SIG-M5 (cell line): Measurements from ENCODE around the gene RNF25.

Source experiments
- DNase-seq: peaks from one replicate; lab custom pipeline; 2025; lab: John Stamatoyannopoulos, UW

The RNF25 gene, protein sequence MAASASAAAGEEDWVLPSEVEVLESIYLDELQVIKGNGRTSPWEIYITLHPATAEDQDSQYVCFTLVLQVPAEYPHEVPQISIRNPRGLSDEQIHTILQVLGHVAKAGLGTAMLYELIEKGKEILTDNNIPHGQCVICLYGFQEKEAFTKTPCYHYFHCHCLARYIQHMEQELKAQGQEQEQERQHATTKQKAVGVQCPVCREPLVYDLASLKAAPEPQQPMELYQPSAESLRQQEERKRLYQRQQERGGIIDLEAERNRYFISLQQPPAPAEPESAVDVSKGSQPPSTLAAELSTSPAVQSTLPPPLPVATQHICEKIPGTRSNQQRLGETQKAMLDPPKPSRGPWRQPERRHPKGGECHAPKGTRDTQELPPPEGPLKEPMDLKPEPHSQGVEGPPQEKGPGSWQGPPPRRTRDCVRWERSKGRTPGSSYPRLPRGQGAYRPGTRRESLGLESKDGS

DNA sequence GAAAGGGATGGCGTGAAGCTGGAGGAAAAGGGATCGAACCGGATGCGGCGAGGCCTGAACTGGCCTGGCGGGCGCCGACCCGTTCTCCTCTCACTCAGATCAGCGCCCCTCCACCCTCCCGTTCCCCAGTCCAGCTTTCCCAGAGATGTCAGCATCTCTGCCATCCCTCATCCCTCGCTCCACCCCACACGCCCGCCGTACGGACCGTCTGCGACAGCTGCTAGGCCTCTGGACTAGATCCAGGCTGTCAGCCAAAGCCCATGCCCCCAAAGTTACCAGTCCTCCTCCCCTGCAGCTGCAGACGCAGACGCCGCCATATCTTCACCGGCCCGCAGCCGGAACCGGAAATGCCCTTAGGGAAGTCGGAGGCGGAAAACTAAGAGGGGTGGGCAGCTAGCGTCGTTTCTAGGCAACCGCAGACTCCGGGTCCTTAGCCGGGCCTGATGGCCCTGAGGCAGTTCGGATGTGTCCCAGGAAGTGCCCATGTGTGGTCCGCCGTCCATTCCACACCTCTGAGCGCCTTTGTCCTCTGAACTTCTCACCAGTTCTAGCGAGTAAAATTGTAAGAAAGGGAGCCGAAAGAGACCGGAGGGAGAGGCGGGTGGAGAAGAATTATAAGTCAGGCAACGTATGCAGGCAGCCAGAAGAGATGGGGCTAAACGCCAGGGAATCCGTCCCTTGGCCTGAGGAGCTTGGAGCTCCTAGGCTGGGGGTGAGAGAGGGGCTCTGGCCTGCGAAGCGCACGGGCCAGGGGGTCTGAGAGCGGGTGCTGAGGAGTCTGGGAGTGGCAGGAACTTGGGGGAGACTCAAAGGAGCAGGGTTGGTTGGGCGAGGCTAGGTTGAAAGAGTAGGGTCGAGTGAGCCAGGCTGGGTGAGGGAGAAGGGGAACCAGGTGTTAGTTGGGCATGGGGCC is at the start of gene RNF25, which contains the start of gene STK36:
RNF25 (minus strand) TSS at position 349 of the 913 bp plus-strand sequence; CDS start at position 317, 32 bp downstream.
STK36 (plus strand) TSS at position 433 of the 913 bp plus-strand sequence. CDS start 744 bp downstream, outside the sequence.
- DNase-seq = peak; percentile 45

DNA sequence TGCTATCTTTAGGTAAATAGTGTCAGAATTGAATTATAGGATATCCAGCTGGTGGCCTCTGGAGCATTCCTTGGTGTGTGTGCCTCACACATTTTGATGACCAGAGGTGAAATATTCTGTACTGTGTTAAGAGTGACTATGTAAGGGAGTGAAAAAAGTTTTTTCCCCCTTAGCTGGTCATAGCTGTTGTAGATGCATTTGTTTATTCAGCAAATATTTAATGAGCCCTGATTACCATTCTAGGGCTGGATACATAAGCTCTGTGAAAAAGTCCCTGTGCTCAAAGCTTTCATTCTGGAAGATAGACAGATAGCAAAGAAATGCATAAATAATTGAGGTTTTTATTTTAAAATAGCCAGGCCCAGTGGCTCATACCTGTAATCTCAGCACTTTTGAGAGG is 49.7 kb upstream of the RNF25 start:
- DNase-seq = no peak

DNA sequence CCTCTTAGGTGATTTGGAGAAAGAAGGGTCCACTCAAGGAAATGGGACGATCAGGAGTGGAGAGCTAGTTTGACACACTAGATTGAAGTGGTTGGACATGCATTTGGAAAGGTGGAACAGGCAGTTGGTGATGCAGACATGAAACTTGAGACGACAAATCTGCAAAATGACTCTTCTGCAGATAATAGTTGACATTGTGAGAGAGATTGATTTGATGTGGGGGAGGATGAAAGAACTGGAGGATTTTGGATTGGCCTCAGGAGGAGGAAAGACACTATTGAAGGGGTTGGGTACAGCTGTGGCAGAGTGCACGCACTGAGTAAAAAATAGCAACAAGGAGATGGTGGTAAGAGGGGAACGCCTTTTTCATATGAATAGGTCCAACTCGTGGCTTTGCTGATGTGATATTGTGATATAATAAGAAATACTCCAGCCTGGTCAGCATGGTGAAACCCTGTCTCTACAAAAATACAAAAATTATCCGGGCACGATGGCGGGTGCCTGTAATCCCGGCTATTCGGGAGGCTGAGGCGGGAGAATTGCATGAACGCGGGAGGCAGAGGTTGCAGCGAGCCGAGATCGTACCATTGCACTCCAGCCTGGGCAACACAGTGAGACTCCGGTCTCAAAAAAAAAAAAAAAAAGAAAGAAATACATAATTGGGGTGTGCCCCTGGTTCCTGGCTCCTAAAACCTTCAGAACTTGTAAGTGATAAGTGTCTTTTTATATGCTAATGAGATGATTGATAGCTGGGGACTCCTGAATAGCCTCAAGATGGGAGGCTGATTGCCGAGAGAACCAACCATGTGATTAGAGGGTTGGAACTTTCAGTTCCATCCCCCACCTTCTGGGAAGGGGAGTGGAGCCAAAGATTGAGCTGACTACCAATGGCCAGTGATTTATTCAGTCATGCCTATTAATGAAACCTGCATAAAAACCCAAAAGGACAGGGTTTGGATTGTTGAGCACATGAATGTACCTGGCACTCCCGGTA is 48.5 kb upstream of the RNF25 start:
- DNase-seq = no peak

DNA sequence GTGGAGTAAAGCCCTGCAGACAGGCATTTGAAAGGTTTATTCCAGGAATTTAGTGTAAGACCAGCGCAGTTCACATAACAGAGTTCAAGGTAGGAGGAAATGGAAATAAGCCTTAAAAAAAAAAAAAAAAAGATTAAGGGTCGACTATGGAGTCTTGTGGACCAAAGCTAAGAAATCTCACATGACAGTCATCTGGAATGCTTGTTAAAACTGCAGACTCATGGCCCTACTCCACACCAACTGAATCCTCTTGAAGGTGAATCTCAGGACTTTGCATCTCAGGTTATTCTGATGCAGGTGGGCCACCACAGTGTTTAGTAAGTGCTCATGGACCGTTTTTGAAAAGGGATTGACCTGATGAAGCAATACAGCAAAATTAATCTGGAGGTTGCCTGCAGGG is 47.7 kb upstream of the RNF25 start:
- DNase-seq = no peak

DNA sequence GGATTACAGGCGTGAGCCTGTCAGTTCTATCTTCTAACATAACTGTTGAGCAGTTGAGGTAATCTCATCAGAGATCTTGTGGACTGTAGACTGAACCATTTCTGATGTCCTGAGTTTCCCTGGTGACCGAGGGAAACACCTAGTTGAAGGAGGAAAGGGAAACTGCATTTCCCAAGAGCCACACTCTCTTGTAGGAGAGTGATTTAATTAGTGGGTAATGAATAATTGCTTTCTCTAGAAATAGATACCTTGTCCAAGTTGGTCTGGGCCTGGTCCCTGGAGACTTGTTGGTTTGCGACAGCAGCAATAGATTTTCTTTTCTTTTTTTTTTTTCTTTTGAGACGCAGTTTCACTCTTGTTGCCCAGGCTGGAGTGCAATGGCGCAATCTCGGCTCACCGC is 46.3 kb upstream of the RNF25 start:
- DNase-seq = no peak

DNA sequence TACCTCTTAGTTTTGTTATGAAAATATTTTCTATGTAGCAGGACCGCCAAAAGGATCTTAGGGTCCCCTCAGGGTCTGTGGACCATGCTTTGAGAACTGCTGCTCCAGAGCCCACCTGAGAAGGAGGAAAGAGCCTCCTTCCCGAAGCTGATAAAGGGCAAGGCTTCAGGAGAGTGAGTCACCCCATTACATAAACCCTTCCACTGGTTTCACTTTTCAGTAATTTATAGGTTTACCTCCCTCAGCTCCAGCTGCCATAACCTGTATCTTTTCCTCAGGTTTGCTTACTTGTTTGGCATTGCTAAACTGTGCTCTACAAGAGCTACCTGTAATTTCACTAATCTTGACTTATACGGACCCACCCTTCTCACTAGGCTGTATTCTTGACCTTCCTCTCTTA is 45.5 kb upstream of the RNF25 start:
- no peak for DNase-seq

DNA sequence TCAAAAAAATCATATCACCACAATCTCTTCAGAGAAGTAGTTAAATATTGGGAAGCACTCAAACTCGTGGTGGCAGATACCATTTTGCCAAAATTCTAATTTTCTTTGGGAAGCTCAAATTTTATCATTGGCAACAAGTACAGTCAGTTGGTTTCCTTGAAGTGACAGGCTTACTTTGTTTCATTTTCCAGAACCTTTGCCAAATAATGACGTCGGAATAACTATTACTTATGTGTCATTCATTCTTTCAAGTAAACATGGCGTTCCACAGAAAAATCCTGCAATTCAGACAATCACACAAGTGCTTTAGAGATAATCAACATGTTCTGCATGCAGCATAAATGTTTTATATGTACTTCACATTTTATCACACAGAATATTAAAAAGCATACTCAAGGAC is 44.3 kb upstream of the RNF25 start:
- DNase-seq = no peak

DNA sequence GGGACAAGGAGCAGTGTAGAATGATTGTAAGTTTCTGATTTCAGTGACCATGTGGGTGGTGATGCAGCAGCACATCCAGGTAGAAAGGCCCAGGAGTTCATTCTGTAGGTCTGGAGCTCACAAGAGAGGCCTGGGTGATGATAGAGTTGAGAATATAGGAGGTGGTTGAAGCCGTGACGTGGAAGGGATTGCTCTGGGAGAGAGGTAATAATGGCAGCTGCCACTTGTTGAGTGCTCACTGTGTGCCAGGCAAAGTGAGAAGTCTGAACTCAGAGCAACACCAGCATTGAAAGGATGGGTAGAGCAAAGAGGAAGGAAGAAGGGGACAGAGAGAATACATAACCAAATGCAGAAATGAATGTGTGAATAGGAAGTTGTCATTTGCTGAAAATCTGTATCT is 42.1 kb upstream of the RNF25 start:
- DNase-seq = no peak

DNA sequence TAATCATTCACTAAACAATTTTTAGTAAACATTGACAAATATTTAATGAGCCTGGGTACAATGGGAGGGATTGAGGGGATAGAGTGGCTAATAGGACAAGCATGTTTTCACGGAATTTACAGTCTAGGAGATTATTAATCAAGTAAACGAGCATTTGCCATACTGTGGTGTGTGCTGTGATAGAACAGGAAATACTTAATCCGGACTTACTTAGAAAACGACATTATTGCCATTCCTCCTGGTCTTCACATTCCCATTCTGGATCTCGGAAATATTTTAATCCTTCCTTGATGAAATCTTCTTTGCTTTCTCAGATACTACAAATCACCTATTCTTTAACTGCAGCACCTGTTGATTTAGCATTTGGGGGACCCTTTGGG is 39.7 kb upstream of the RNF25 start:
- DNase-seq = no peak

DNA sequence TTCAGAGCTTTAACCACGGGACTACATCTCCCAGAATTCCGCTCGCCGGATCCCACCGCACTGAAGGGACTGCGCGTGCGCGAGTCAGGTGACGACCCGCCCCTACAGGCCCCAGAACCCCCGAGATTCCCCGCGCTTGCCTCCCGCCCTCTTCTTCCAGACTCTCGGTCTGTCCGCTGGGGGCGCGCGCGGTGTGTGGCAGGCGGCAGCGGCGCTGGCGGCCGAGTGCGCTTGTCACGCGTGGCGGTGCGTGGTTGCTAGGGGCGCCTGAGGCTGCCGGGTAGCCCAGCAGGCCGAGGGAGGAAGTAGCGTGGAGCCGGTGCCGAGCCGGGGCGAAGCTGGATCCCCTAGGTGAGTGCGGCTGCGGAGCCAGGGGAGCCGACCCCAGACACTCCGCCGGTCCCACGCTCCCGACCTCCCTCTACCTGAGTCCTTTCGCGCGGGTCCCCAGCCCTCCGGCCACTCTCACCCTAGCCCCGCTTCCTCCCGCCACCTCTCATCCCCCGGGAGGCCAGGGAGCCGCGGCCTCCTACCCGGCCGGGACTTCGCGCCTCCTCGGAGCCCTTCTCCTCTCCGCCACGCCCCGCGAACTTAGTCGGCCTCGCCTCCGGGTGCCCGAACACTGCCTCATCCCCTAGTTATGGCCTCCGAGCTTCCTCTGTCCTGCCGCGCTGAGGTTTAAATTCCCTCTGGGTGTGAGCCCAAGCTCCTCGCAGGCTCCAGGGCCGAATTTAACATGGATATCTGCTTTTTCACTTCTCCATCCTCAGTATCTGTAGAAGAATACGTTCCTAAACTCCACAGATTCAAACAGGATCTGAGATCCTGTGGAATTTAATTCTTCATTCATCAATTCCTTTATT is 39.1 kb upstream of the RNF25 start, which contains the start of gene TTLL4:
TTLL4 (plus strand) TSS at position 149 of the 863 bp plus-strand sequence. CDS start 26,842 bp downstream, outside the sequence.
- peak; percentile 74 for DNase-seq

DNA sequence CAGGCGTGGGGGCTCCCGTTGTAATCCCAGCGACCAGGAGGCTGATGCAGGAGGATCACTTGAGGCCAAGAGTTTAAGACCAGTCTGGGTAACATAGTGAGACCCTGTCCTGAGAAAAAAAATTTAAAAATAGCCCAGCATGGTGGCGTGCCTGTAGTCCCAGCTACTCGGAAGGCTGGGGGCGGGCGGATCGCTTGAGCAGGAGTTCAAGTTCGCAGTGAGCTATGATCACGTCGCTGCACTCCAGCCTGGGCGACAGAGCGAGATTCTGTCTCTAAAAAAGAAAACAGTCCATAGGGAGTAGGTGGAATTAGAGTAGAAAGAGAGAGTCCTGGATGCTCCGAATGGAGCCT is 38.5 kb upstream of the RNF25 start:
- no peak for DNase-seq

DNA sequence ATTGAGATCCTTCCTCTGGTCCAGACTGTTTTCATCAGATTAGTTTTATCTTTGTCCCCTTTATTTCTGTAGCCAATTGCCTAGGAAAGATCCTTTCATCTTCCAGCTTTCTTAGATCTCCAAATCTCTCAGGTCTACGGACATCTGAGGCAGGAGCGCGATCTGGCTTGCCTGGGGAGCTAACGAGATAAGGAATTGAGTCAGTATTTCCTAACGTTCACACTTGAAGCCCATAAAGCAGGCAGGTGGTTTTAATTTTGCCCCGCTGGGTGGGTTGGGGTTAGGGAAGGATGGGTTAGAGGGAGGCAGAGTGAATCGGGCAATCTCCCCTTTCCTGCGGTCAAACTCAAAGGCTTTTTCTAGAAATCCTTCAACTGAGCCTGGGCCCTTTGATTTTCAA is 38.1 kb upstream of the RNF25 start:
- DNase-seq = no peak

DNA sequence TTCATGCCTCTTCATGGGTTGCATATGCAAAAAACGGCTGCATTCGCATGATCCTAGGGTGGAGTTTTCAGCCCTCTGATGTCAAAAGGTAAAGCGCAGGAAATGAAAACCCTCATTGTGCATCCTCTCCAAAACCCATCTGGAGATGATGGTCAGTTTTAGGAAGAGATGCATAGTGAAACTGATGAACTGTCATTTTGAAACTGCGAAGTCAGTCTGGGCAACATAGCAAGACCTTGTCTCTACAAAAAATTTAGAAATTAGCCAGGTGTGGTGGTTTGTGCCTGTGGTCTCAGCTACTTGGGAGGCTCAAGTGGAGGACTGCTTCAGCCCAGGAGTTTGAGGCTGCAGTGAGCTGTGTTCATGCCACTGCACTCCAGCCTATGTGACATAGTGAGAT is 36.3 kb upstream of the RNF25 start:
- DNase-seq = no peak

DNA sequence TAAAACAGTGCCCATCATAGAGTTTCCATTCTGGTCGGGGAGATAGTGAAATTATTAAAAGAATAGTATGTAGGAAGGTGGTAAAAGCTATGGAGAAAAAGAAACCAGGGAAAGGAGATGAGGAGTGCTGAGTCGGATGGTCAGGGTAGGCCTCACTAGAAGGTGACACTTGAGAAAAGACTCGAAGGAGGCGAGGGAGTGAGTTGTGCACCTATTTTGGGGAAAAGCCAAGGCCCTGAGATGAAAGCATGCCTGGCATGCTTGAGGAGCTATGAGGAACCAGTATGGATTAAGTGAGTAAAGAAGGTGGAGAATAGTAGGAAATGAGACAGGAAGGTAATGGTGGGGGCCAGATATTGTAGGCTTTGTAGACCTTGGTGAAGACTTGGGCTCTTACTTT is 31.5 kb upstream of the RNF25 start:
- no peak for DNase-seq

DNA sequence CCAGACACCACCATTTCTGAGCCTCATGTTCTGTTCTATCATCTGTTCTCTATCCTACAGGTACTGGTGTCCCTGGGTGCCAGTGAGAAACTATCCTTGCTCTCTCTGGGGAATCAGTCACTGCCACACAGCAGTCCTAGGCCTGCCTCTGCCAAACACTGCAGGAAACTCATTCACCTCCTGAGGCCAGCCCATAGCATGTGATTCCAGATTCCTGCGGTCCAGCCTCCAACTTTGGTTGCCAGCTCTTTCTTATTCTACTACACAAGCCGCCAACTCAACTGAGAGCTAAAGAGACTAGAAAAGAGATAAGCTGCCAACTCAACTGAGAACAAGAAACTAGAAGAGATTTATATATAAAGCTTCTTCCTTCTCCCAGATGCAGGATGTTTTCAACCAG is 30.0 kb upstream of the RNF25 start:
- no peak for DNase-seq

DNA sequence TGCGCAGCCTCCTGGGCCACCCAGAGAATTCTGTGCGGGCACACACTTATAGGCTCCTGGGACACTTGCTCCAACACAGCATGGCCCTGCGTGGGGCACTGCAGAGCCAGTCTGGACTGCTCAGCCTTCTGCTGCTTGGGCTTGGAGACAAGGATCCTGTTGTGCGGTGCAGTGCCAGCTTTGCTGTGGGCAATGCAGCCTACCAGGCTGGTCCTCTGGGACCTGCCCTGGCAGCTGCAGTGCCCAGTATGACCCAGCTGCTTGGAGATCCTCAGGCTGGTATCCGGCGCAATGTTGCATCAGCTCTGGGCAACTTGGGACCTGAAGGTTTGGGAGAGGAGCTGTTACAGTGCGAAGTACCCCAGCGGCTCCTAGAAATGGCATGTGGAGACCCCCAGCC is 27.1 kb upstream of the RNF25 start:
- DNase-seq = no peak

DNA sequence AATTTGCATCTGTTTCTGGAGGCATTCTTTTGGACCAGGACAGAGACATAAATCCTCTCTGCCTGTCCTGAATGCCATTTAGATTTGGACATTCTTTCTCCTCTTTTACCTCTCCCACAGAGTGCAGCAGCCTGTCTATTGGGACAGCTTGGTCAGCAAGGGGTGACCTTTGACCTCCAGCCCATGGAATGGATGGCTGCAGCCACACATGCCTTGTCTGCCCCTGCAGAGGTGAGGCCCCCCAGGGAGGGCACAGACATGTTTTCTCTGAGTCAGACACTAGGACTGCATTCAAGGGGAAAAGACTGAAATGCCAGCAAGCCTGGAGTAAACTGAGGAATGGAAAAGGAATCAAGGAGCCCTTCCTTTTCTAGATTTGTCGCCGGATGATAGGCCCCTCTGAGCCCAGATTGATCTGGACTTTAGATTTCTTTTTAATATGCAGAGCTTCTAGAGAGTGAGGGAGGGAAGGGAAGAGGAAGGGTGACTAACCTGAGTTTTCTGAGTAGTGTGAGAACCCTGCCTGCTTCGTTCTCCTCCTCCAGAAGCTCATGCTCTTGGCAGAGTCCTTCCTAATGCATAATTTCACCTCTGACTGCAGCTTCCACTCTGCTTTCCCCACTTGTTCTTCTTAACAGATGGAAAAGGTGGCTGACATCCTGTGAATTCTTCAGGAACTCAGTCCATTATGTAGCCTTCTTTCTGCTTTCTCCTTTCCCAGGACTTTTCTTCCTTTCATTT is 22.8 kb upstream of the RNF25 start:
- no peak for DNase-seq

DNA sequence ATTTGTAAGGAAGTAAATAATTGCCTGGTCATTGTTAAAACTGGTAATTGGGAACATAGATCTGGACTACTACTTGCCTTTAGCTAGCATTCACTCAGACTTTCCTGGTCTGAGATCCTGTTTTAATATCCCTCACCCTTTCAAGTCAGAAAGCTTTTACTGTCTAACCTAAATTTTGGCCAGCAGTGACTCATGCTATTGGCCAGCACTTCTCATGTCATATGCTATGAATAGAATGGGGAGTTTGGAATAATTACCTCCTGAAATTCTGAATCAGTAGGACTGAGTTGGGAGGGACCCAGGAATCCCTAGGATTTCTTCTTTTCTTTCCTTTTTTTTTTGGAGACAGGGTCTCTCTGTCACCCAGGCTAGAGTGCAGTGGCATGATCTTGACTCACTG is 19.4 kb upstream of the RNF25 start:
- no peak for DNase-seq

DNA sequence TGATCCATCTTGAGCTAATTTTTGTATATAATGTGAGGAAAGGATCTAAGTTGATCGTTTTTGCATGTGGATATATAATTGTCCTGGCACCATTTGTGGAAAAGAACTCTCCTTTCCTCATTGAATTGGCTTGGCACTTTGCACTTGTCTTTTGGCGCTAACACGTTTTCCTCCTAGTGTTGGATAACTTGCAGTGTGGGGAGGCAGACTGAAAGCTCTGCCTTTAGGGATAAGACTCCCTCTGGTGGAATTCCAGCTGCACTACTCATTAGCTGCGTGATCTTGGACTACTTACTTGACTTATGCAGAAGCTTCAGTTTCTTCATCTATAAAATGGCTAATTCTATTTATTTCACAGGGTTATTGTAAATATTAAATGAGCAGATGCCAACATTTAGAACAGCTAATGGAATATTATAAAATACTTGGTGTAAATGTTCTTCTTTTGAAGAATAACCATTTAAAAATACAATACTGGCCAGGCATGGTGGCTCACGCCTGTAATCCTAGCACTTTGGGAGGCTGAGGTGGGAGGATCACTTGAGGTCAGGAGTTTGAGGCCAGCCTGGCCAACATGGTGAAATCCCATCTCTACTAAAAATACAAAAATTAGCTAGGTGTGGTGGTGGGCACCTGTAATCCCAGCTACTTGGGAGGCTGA is 15.7 kb upstream of the RNF25 start:
- DNase-seq = peak; percentile 53
